ENCODE results near the gene DLGAP1. TPM values are rescaled to one million over a fixed set of nuclear protein-coding genes. Genes with fewer than 3 reads are reported as not detected.
"Not testable (repeated sequence)": the region's sequence is repeated elsewhere in the genome, so short reads cannot be mapped to it uniquely, and the experiment has no call there.

DLGAP1 gene
- total and polyA plus RNA-seq, 2 of the 8 experiments (the other 6 are each of a cell fraction or from before 2014, with no cell fraction given): 11.8 to 16.9 TPM

GRCh38 chr18:3601106-3601755, 853.9 kb downstream of the DLGAP1 start:
- not testable (repeated sequence) for H3K23ac ChIP-seq (ENCODE audit: insufficient read length); H4K8ac ChIP-seq (ENCODE audit: extremely low read depth, insufficient read depth, low read length); FAIRE-seq; DNase-seq (ENCODE audit: low read depth in 1 of 2, low spot score in 2 of 2); H3K14ac ChIP-seq (ENCODE audit: insufficient read length); H3K56ac ChIP-seq (replicated peaks; ENCODE audit: insufficient read length, low read depth, low read length); H3K4me3 ChIP-seq (ENCODE audit: extremely low read depth in 1 of 4, insufficient read depth in 2 of 4, low read depth in 3 of 4, low read length in 4 of 4); H3K9me3 ChIP-seq (ENCODE audit: insufficient read depth in 2 of 2, low read depth in 1 of 2, low read length in 1 of 2); H2AFZ ChIP-seq (ENCODE audit: low read length); H4K20me1 ChIP-seq (replicated peaks in 1 of 2; ENCODE audit: control insufficient read depth in 1 of 2, insufficient read depth in 2 of 2, low read length in 2 of 2); H3K79me1 ChIP-seq (ENCODE audit: low read depth, low read length); H3K27me3 ChIP-seq (replicated peaks in 1 of 4; ENCODE audit: control insufficient read depth in 3 of 4, extremely low read depth in 1 of 4, insufficient read depth in 3 of 4, low read length in 3 of 4); H3K36me3 ChIP-seq (ENCODE audit: control insufficient read depth in 2 of 4, insufficient read depth in 4 of 4, low read length in 3 of 4); H3K4me2 ChIP-seq (ENCODE audit: insufficient read depth in 1 of 2, low read depth in 2 of 2, low read length in 2 of 2); H2BK15ac ChIP-seq (ENCODE audit: low read length); H3K9ac ChIP-seq (replicated peaks in 1 of 4; ENCODE audit: extremely low read depth in 1 of 4, low read depth in 3 of 4, low read length in 3 of 4)
- peak overlapping the region; percentile 2; the same call in 1 of the 2 replicates for H3K27ac ChIP-seq (ENCODE audit: low read depth, low read length)
- peak overlapping the region; percentile 97 for H2BK5ac ChIP-seq (ENCODE audit: low read depth, low read length)
- H2BK120ac ChIP-seq (replicated peaks; ENCODE audit: low read depth, low read length): peak overlapping the region; percentile 26
- WGBS, 2 experiments (ENCODE audit: extremely low coverage in 1 of 2, insufficient coverage in 1 of 2, insufficient read length in 1 of 2, insufficient replicate concordance in 2 of 2, low coverage in 1 of 2, low lambda C conversion rate in 2 of 2, missing lambda C conversion rate in 1 of 2): 87% methylated on average over 12 of the region's 12 CpGs; no CpG with 5 or more reads in 1 of the 2 experiments
- peak overlapping the region; percentile 13; the same call in 1 of the 2 replicates for H2BK12ac ChIP-seq (ENCODE audit: low read depth, low read length)
- H4K91ac ChIP-seq (replicated peaks; ENCODE audit: insufficient read length, low read length): peak overlapping the region; percentile 94
- H3K79me2 ChIP-seq (ENCODE audit: control insufficient read depth in 1 of 2, insufficient read depth in 2 of 2, low read length in 2 of 2): peaks cover 4 to 24% of the 10 kb centered on the region in 2 experiments; a peak in 3 of 4 replicates
- peak overlapping the region; percentile 94 for H3K4ac ChIP-seq (replicated peaks; ENCODE audit: insufficient read length, low read depth, low read length)
- H3K23me2 ChIP-seq (ENCODE audit: low read depth, low read length): peaks cover 22% of the 10 kb centered on the region
- CTCF ChIA-PET (ENCODE audit: partially characterized antibody): interaction anchor here (0.7 to 5.6 kb wide), 6 partner anchors 12 to 150 kb away, joined by 3 to 48 read pairs (median 8); no protein-coding TSS in a partner anchor
- H2AK5ac ChIP-seq (ENCODE audit: low read depth, low read length): peak overlapping the region; percentile 76; the same call in 1 of the 2 replicates
- peaks cover 8 to 22% (median 16%) of the 10 kb centered on the region in 4 experiments; a peak in 5 of 7 replicates for H3K4me1 ChIP-seq (replicated peaks in 1 of 4; ENCODE audit: control insufficient read depth in 3 of 4, insufficient read depth in 4 of 4, low read length in 3 of 4)
- H3K18ac ChIP-seq (ENCODE audit: extremely low read depth, low read length): peak overlapping the region; percentile 91
- peak overlapping the region; percentile 34 for H4K5ac ChIP-seq (ENCODE audit: insufficient read length, low read depth, low read length)
- H2BK20ac ChIP-seq (ENCODE audit: low read length): peak overlapping the region; percentile 24; the same call in 1 of the 2 replicates
- POLR2A ChIA-PET (ENCODE audit: partially characterized antibody): interaction anchor here (1.2 to 4.0 kb wide), 11 partner anchors 11 to 158 kb away, joined by 3 to 68 read pairs (median 18); no protein-coding TSS in a partner anchor
